Measurements from ENCODE around the gene OR1F1.
A peak's percentile ranks its signal among the peaks of the same experiment; 100 is the strongest.
"Not testable (repeated sequence)": the region's sequence is repeated elsewhere in the genome, so short reads cannot be mapped to it uniquely, and the experiment has no call there.

OR1F1 gene

DNA sequence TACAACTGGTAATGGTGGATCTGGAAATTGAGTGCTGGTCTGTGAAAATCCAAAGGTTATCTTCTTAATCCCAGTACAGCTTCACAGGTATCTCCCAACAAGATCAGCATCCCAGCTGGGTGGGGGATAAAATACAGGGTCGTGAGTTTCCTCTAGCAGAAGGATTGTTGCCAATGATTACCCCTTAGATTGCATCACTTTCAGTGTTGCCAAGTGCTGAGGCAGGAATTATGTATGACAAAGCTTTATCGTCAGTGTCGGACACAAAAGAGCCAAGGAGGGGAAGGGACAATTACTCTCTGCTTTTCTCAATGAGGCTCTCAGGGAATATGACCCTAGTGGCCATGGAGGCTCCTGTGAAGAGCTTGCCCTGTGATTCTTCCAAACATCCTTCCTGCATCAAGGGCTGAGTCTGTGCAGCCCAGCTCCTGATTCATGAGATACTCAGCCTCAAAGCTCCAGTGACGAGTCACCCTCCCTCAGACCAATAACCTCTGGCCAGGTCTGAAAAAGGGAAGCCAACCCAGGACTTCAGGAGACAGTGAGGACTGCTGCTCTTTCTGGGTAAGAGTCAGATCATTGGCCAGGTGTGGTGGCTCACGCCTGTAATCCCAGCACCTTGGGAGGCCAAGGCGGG is 15.0 kb downstream of the OR1F1 start:
- H3K9me3 ChIP-seq (ENCODE audit: control insufficient read depth, low read length) = no peaks in the 10 kb centered on the region
- no peak overlapping the region for H3K4me3 ChIP-seq (ENCODE audit: low read depth, low read length)
- H3K79me2 ChIP-seq = no peaks in the 10 kb centered on the region
- TF ChIP-seq, protein P1, sequence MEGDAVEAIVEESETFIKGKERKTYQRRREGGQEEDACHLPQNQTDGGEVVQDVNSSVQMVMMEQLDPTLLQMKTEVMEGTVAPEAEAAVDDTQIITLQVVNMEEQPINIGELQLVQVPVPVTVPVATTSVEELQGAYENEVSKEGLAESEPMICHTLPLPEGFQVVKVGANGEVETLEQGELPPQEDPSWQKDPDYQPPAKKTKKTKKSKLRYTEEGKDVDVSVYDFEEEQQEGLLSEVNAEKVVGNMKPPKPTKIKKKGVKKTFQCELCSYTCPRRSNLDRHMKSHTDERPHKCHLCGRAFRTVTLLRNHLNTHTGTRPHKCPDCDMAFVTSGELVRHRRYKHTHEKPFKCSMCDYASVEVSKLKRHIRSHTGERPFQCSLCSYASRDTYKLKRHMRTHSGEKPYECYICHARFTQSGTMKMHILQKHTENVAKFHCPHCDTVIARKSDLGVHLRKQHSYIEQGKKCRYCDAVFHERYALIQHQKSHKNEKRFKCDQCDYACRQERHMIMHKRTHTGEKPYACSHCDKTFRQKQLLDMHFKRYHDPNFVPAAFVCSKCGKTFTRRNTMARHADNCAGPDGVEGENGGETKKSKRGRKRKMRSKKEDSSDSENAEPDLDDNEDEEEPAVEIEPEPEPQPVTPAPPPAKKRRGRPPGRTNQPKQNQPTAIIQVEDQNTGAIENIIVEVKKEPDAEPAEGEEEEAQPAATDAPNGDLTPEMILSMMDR (IDR thresholded peaks at IDR 0.05) = no peak
- H3K27ac ChIP-seq = no peak overlapping the region
- no peaks in the 10 kb centered on the region for H3K4me1 ChIP-seq
- no peak overlapping the region for H3K9ac ChIP-seq
- no peaks in the 10 kb centered on the region for H3K27me3 ChIP-seq (ENCODE audit: control insufficient read depth, insufficient read depth, low read length)
- no peaks in the 10 kb centered on the region for H3K36me3 ChIP-seq (ENCODE audit: control insufficient read depth, insufficient read depth, low read length)
- H2AFZ ChIP-seq = no peak overlapping the region
- no peak overlapping the region for H3K4me2 ChIP-seq (ENCODE audit: low read length)

DNA sequence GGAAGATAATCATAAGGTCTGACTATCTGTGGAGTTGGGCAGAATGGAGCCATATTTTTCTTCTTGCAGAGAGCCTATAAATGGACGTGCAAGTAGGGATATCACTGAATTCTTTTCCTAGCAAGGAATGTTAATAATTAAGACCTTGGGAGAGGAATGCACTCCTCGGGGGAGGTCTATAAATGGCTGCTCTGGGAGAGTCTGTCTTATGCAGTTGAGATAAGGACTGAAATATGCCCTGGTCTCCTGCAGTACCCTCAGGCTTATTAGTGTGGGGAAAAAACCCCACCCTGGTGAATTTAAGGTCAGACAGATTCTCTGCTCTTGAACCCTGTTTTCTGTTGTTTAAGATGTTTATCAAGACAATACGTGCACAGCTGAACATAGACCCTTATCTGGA is 17.9 kb downstream of the OR1F1 start:
- not testable (repeated sequence) for H3K36me3 ChIP-seq (ENCODE audit: control insufficient read depth, insufficient read depth, low read length); H3K27me3 ChIP-seq (ENCODE audit: control insufficient read depth, insufficient read depth, low read length); H3K4me1 ChIP-seq; H3K4me3 ChIP-seq (ENCODE audit: low read depth, low read length); H3K79me2 ChIP-seq; H3K9me3 ChIP-seq (ENCODE audit: control insufficient read depth, low read length); H3K4me2 ChIP-seq (ENCODE audit: low read length); H3K27ac ChIP-seq; H2AFZ ChIP-seq; H3K9ac ChIP-seq

DNA sequence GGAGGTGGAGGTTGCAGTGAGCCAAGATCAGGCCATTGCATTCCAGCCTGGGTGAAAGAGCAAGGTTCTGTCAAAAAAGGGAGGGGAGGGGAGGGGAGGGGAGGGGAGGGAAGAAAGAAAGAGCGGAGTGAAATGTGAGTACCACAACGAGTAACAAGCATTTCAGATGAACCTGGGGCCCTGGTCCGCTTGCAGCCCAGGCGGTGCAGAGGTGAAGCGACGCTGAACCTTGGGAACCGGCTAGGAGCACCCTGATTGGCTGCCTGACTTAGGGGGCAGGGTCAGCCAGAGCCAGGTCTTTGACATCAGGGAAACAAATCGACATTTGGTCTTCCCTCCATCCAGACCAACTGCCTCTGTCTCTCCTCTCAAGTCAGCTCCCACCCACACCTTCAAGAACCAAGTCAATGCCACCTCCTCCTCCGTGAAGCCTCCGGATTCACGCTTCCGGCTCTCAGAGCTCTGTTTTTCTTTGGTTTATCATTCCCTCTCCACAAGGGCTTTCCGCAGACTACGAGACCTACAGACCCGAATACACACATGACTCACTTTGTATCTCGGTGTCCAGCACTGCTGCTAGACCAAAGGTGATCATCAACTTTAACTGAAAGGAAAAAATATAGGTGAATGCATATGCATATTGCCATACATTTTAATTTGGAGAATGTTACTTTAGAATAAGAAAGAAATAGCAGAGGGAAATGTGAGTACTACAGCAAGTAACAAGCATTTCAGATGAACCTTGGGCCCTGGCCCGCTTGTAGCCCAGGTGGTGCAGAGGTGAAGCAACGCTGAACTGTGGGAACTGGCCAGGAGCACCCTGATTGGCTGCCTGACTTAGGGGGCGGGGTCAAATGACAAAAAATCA is 19.3 kb downstream of the OR1F1 start:
- H3K9me3 ChIP-seq (ENCODE audit: control insufficient read depth, low read length) = no peaks in the 10 kb centered on the region
- TF ChIP-seq, protein P1 (IDR thresholded peaks at IDR 0.05) = no peak
- no peak overlapping the region for H2AFZ ChIP-seq
- H3K27me3 ChIP-seq (ENCODE audit: control insufficient read depth, insufficient read depth, low read length) = no peaks in the 10 kb centered on the region
- peaks cover 5% of the 10 kb centered on the region for H3K4me1 ChIP-seq
- no peak overlapping the region for H3K27ac ChIP-seq
- H3K4me2 ChIP-seq (ENCODE audit: low read length) = no peak overlapping the region
- no peaks in the 10 kb centered on the region for H3K36me3 ChIP-seq (ENCODE audit: control insufficient read depth, insufficient read depth, low read length)
- H3K79me2 ChIP-seq = no peaks in the 10 kb centered on the region
- no peak overlapping the region for H3K4me3 ChIP-seq (ENCODE audit: low read depth, low read length)
- H3K9ac ChIP-seq = no peak overlapping the region

DNA sequence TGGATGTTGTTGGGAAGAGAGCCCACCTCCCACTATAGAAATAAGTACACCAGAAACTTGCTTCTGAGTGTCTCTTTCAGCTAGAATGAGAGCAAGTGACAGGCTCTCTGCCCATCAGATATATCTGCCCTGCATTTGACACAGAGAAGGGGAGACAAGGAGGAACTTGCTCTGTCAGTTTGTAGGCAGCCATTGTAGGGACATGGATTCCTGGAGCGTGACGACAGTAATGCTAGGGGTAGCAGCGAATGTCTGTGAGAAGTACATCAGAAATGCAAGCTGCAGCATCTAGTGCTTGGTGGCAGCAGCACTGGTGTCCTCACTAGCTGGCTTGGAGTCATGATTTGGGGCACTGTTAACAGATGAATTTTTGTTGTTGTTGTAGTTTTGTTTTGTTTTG is 24.0 kb downstream of the OR1F1 start:
- peak overlapping the region; percentile 40 for H2AFZ ChIP-seq
- H3K4me3 ChIP-seq (ENCODE audit: low read depth, low read length) = no peak overlapping the region
- no peak overlapping the region for H3K9ac ChIP-seq
- peak overlapping the region; percentile 29 for H3K4me2 ChIP-seq (ENCODE audit: low read length)
- H3K27me3 ChIP-seq (ENCODE audit: control insufficient read depth, insufficient read depth, low read length) = no peaks in the 10 kb centered on the region
- H3K27ac ChIP-seq = no peak overlapping the region
- no peaks in the 10 kb centered on the region for H3K9me3 ChIP-seq (ENCODE audit: control insufficient read depth, low read length)
- no peaks in the 10 kb centered on the region for H3K79me2 ChIP-seq
- no peaks in the 10 kb centered on the region for H3K36me3 ChIP-seq (ENCODE audit: control insufficient read depth, insufficient read depth, low read length)
- H3K4me1 ChIP-seq = peaks cover 5% of the 10 kb centered on the region
- TF ChIP-seq, protein P1 (IDR thresholded peaks at IDR 0.05) = no peak

DNA sequence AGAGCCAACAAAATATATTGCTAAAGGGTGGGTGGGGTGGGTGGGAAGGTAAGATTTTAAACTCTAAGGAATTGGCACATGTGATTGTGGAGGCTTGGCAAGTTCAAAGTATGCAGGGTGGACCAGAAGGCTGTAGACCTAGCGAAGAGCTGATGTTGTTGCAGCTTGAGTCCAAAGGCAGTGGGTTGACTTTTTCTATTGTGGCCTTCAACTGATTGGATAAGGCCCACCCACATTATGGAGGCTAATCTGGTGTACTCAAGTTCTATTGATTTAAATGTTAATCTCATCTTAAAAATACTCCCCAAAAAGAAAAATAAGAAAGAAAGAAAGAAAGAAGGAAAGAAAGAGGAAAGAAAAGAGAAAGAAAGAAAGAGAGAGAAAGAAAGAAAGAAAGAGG is 24.6 kb downstream of the OR1F1 start:
- Histone ChIP-seq H3K4me2 (ENCODE audit: low read length) (no peak overlapping the region), H3K9me3 (ENCODE audit: control insufficient read depth, low read length) (no peaks in the 10 kb centered on the region), H3K27me3 (ENCODE audit: control insufficient read depth, insufficient read depth, low read length) (no peaks in the 10 kb centered on the region), H3K27ac (no peak overlapping the region), H3K4me1 (peaks cover 5% of the 10 kb centered on the region), H3K79me2 (no peaks in the 10 kb centered on the region), H3K4me3 (ENCODE audit: low read depth, low read length) (no peak overlapping the region), H2AFZ (no peak overlapping the region), H3K9ac (no peak overlapping the region), H3K36me3 (ENCODE audit: control insufficient read depth, insufficient read depth, low read length) (no peaks in the 10 kb centered on the region)
- TF ChIP-seq, protein P1 (IDR thresholded peaks at IDR 0.05) = no peak

All from parathyroid adenoma (tissue), 2 donors.